HFF-Myc (cell line): ENCODE results near the gene NTPCR.

Experiments used
- DNase-seq: peaks from one replicate; pipeline ENCODE4 v3.0.0-alpha.2; 2011; ENCODE audit warnings: low read depth; ENCODE audit errors: extremely low read depth
- H3K4me3 ChIP-seq: replicated peaks from 2 replicates; pipeline ENCODE4 v1.5.1; 2011; ENCODE audit warnings: low read depth, mild to moderate bottlenecking, control low read depth, low read length
- TF ChIP-seq, protein P1 (sequence below): IDR thresholded peaks from 2 replicates; pipeline ENCODE4 v1.5.1; 2012; ENCODE audit warnings: mild to moderate bottlenecking, low read depth, low read length, control low read depth; ENCODE audit errors: missing control alignments

Gene NTPCR

GRCh38 chr1:232991238-232991637, 40.8 kb downstream of the NTPCR start:
- TF ChIP-seq, protein P1, sequence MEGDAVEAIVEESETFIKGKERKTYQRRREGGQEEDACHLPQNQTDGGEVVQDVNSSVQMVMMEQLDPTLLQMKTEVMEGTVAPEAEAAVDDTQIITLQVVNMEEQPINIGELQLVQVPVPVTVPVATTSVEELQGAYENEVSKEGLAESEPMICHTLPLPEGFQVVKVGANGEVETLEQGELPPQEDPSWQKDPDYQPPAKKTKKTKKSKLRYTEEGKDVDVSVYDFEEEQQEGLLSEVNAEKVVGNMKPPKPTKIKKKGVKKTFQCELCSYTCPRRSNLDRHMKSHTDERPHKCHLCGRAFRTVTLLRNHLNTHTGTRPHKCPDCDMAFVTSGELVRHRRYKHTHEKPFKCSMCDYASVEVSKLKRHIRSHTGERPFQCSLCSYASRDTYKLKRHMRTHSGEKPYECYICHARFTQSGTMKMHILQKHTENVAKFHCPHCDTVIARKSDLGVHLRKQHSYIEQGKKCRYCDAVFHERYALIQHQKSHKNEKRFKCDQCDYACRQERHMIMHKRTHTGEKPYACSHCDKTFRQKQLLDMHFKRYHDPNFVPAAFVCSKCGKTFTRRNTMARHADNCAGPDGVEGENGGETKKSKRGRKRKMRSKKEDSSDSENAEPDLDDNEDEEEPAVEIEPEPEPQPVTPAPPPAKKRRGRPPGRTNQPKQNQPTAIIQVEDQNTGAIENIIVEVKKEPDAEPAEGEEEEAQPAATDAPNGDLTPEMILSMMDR: no peak
- H3K4me3 ChIP-seq: no peak overlapping the region
- DNase-seq: no peak

DNA sequence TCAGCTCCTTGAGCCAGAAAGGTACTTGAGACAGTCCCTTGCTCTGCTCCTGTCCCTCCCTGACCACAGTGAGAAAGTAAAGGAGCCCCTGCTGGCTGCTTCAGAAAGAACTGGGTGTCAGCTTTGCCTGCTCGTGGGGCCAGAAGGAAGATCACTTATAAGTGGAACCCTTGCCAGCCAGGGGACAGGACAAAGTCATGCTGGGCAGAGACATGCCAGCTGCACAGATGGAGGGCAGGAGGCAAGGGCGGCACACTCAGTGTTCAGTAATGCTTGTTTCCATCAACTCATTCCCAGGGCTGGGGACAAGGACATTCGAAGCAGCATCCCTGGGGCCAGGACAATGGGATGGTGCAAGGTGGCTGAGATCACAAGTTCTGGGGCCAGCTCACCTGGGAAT, 41.8 kb downstream of the NTPCR start:
- H3K4me3 ChIP-seq: no peak overlapping the region
- no peak for DNase-seq
- TF ChIP-seq, protein P1: no peak

DNA sequence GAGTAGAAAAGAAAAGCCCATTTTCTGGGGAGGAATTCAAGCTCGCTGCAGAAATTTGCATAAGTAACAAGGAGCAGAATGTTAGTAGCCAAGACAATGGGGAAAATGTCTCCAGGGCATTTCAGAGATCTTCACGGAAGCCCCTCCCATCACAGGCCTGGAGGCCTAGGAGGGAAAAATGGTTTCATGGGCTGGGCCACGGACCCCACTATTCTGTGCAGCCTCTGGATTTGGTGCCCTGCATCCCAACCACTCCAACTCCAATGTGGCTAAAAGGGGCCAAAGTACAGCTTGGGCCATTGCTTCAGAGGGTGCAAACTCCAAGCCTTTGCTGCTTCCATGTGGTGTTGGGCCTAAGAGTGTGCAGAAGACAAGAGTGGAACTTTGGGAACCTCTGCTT, 43.1 kb downstream of the NTPCR start:
- DNase-seq: no peak
- TF ChIP-seq, protein P1: no peak
- H3K4me3 ChIP-seq: no peak overlapping the region

DNA sequence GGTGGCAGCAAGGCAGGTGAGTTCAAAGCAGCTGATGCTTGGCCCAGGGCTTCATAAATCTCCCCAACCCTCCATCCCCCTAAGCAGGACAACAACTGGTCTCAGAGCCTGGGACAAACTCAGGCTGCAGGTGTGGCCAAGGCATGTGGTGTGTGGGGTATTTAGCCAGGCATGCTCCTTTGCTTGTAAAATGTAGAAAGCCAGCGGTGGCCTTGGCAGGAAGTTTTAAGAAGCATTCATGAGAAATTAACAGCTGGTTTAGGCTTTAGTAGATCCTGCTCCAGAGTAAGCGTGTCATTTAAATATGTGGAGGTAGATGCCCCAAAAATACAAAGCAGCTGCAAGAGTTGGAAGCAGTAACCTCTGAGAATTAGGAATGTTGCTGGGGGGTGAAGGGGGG, 44.8 kb downstream of the NTPCR start:
- no peak for DNase-seq
- H3K4me3 ChIP-seq: no peak overlapping the region
- TF ChIP-seq, protein P1: no peak

GRCh38 chr1:232996143-232996542, 45.7 kb downstream of the NTPCR start:
- H3K4me3 ChIP-seq: no peak overlapping the region
- TF ChIP-seq, protein P1: no peak
- DNase-seq: no peak

- no peak for DNase-seq
- TF ChIP-seq, protein P1: no peak
- H3K4me3 ChIP-seq: no peak overlapping the region
Observed at GRCh38 chr1:232998138-232998537, 47.7 kb downstream of the NTPCR start.

DNA sequence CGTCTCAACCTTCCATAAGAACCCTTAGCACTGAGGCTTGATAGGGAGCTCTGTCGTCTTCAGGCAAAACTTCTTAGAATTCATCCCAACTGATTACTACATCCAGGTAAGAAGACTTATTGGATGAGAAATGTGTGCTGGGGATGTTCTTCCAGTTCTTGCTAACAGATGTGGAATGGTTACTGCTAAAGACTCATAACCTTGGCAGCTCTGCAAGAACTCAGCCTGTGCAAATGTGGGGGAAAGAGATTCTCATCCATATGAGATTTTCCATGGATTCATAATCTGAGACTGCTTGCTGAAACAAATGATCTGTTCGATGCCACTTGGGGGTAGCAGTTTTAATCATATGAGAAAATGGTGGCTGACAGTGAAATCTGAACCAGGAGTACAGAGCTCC, 48.2 kb downstream of the NTPCR start:
- H3K4me3 ChIP-seq: no peak overlapping the region
- DNase-seq: no peak
- TF ChIP-seq, protein P1: no peak
